Loucy (cell line): Measurements from ENCODE around the gene NPIPB12.
"Not testable (repeated sequence)": the region's sequence is repeated elsewhere in the genome, so short reads cannot be mapped to it uniquely, and the experiment has no call there.

Source experiments
- CTCF ChIP-seq: fragments of 200-600 bp; sonication (generic); conservative IDR thresholded peaks from 2 replicates; pipeline ENCODE4 v1.5.1; 2014; ENCODE audit warnings: mild to moderate bottlenecking, antibody characterized with exemption, low read length
- EZH2phosphoT487 ChIP-seq: fragments of 200-600 bp; IDR thresholded peaks from 2 replicates; pipeline ENCODE4 v1.6.1; 2018; ENCODE audit warnings: antibody characterized with exemption, mild to moderate bottlenecking, moderate library complexity, borderline replicate concordance

- not testable (repeated sequence) for TF ChIP-seq CTCF, EZH2phosphoT487
Measured at GRCh38 chr16:29472065-29472464, 34.1 kb downstream of the NPIPB12 start.
